Stomach (tissue), 4 donors: ENCODE measurements around the gene PCGF3.

Experiments used
- CTCF ChIP-seq, 7 experiments: fragments of 450-650 bp in 4 of 7; fragments of 200-600 bp in 3 of 7; sonication (generic) in 3 of 7; IDR thresholded peaks; one replicate each; pipeline ENCODE4 v1.5.1; 2016 to 2019; ENCODE audit warnings: antibody characterized with exemption in 7 of 7, control low read depth in 2 of 7, mild to moderate bottlenecking in 1 of 7
- POLR2A ChIP-seq, 4 donors: fragments of 450-650 bp; IDR thresholded peaks; one replicate each; pipeline ENCODE4 v1.6.1; 2016; ENCODE audit warnings: antibody characterized with exemption in 4 of 4, control low read depth in 2 of 4, mild to moderate bottlenecking in 1 of 4, moderate library complexity in 1 of 4
- POLR2AphosphoS5 ChIP-seq, 3 donors: sonication (generic); formaldehyde crosslinking; IDR thresholded peaks; one replicate each; pipeline ENCODE4 v1.6.1; 2016; ENCODE audit warnings: antibody characterized with exemption in 3 of 3

GRCh38 chr4:700587-701264, 4.9 kb upstream of the PCGF3 start:
- TF ChIP-seq CTCF (IDR thresholded peaks at IDR 0.05) (no peak), POLR2A (IDR thresholded peaks at IDR 0.05) (no peak), POLR2AphosphoS5 (IDR thresholded peaks at IDR 0.05) (no peak)
